GM12873 (cell line): ENCODE results near the gene SNAPIN.

Source experiments
- TF ChIP-seq, protein P1 (sequence below): IDR thresholded peaks from 2 replicates; pipeline ENCODE4 v1.5.1; 2012; ENCODE audit warnings: low read depth, mild to moderate bottlenecking, moderate library complexity, low read length, control low read depth; ENCODE audit not compliant: insufficient read depth; ENCODE audit errors: missing control alignments

Gene SNAPIN

DNA sequence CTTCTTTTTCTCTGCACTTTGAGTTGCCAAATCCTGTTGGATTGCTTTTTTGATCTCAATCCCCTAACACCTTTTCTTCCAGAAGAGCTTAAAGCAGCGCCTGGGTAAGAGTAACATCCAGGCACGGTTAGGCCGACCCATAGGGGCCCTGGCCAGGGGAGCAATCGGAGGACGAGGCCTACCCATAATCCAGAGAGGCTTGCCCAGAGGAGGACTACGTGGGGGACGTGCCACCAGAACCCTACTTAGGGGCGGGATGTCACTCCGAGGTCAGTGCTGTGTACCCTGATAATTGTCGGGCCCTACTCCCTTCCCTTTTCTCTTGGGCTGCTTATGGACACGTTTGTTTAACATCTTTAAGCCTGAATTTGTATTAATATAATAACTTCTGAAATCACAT lies 16.3 kb upstream of the SNAPIN start:
- TF ChIP-seq, protein P1, sequence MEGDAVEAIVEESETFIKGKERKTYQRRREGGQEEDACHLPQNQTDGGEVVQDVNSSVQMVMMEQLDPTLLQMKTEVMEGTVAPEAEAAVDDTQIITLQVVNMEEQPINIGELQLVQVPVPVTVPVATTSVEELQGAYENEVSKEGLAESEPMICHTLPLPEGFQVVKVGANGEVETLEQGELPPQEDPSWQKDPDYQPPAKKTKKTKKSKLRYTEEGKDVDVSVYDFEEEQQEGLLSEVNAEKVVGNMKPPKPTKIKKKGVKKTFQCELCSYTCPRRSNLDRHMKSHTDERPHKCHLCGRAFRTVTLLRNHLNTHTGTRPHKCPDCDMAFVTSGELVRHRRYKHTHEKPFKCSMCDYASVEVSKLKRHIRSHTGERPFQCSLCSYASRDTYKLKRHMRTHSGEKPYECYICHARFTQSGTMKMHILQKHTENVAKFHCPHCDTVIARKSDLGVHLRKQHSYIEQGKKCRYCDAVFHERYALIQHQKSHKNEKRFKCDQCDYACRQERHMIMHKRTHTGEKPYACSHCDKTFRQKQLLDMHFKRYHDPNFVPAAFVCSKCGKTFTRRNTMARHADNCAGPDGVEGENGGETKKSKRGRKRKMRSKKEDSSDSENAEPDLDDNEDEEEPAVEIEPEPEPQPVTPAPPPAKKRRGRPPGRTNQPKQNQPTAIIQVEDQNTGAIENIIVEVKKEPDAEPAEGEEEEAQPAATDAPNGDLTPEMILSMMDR: no peak

DNA sequence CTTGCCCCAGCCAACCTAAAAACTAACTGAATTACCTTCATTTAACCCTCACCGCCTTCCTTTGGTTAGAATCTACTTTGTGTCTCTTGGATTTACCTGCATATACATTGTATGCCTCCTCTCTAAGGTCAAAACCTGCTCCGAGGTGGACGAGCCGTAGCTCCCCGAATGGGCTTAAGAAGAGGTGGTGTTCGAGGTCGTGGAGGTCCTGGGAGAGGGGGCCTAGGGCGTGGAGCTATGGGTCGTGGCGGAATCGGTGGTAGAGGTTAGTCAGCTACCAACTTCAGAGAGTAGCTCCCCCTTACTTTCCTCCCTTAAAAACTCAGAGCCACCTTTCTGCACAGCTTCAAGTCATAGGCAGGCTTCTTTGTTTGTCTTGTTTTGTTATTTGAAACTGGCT lies 15.4 kb upstream of the SNAPIN start:
- TF ChIP-seq, protein P1: no peak

DNA sequence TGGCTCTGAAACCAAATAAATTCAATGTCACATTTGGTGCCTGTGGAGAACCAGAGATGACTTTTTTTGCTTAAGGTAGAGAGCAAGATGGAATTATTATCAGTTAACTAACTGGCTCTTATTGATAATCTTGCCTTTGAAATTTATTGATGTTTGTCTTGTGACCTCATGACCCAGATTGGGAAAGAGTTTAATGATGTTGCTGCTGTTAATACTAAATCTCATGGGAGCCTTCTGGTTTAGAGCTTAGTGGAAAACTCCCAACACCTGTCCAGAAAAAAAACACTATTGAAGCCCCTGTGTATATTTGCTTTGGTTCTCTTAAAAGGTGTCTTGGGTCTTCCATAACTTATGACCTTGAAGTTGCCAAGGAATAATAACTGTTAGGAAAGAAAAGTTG lies 14.7 kb upstream of the SNAPIN start:
- TF ChIP-seq, protein P1: no peak

DNA sequence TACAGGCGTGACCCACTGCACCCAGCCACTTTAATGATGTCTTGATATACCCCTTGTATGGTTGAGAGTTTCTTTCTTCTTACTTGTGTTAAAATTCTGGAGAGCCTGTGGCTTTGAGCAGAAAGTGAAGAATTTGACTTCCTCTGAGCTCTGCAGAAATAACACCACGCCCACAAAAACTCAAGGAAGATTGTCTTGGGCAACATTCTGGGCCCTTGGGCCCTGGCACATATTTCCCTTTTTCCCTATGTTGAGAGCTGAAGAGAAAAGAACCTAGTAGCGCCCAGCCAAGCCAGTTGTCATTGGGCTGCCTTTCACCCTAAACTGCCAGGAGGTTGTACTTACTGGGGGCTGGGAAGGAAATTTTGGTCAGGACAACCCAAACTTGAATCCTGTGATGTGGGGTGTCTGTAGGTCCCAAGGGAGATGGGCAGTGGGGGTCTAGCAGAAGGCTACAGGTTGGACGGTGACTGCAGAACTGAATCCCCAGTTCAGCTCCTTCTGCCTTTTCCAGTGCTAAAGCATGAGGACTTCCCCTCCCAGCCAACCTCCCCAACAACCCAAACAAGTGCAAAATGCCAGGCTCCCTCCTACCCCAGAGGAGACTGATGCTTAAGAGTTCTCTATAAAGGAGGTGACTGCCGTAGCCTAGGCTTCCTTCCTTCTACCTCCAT lies 11.7 kb upstream of the SNAPIN start:
- TF ChIP-seq, protein P1: no peak

DNA sequence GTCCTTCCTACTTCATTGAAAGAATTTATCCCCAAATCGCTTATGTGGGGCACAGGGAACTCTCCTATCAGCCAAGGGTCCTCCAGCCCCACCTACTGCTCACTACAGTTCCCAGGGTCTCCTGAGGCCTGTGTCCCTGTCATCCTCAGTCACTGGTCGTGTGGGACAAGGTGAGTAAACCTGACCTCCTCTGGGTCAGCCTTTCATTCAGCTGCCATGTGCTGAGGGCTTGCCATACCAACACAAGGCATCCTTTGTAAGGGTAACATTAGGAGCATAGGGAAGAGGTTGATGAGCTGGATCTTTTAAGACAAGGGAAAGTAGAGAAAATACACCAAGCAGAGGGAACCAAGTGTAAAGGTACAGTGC lies 11.2 kb upstream of the SNAPIN start:
- TF ChIP-seq, protein P1: no peak

DNA sequence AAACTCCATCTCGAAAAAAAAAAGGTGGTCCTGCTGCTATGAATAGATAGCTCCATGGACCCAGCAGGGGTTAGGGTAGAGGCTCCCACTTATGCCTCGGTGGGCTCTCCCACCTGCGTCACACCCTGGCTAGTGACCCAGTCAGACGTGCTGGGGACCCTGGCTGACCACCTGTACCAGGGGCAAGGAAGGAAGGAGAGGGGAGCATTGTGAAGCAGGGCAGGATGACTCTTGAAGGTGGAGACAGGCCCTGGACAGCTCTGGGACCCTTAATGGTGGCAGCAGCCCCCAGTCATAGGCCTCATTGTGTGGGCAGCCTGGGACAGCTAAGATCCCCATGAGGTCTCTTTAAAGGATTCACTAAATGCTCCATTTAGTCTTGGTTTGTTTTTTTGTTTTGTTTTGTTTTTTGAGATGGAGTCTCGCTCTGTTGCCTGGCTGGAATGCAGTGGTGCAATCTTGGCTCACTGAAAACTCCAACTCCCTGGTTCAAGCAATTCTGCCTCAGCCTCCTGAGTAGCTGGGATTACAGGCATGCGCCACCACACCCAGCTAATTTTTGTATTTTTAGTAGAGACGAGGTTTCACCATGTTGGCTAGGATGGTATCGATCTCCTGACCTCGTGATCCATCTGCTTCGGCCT lies 10.4 kb upstream of the SNAPIN start:
- TF ChIP-seq, protein P1: no peak

DNA sequence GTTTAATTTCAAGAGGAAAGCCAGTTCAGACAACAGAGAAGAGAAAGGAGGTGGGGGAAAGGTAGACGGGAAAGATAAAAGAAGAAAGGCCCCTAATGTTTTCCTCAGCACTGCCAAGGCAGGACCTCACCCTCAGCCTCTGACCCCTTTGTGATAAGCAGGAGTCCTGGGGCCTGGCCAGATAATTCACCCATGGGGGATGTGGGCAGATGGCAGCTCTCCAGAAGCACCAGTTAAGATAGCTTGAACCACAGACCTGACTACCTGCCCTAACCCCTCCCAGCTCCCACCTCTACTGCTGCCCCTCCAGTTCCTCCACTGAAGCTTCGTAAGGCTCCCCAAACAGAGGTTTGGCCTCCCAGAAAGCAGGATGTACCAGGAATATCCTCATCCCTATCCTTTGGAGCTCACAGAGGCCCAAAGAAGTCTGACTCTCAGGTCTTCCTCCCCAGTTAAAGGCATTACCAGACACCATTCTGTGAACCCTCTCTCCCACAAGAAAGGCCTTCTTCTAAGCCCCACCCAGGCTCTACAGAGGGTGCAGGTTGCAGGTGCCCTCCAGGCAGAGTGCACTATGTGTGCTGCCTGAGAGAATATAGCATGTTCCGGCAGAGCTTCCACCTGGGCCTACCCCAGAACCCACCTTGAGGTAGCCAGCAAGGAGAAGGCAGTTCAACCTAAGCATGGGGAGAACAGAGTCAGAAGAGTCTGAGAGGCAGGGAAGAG lies 9.2 kb upstream of the SNAPIN start:
- TF ChIP-seq, protein P1: no peak
